NT2/D1 (cell line): ENCODE measurements around the gene GAB3.

Experiments used
- SUZ12 ChIP-seq: IDR thresholded peaks from 2 replicates; pipeline ENCODE4 v1.6.1; 2011; ENCODE audit not compliant: insufficient read length, insufficient read depth; ENCODE audit errors: extremely low read depth
- YY1 ChIP-seq: IDR thresholded peaks from 2 replicates; pipeline ENCODE4 v1.6.1; 2011; ENCODE audit not compliant: insufficient read length, insufficient read depth
- ZNF274 ChIP-seq: IDR thresholded peaks from 2 replicates; pipeline ENCODE4 v1.6.1; 2011; ENCODE audit warnings: mild to moderate bottlenecking, low read depth, low read length

- TF ChIP-seq ZNF274: no peak
- TF ChIP-seq YY1: no peak
- no peak for TF ChIP-seq SUZ12
Observed at GRCh38 chrX:154658957-154659356, 91.9 kb downstream of the GAB3 start.
